ENCODE data around the gene FAM162A. TPM values are rescaled to one million over a fixed set of nuclear protein-coding genes. Genes with fewer than 3 reads are reported as not detected.
A peak's percentile ranks its signal among the peaks of the same experiment; 100 is the strongest.

Gene FAM162A
- total and polyA plus RNA-seq, 9 of the 15 experiments (the other 6 are each of a cell fraction or from before 2014, with no cell fraction given) = 37.5 to 211 (median 101) TPM

- Histone ChIP-seq H3K9me1 (ENCODE audit: control insufficient read depth, insufficient read depth, low read length) (no peaks in the 10 kb centered on the region), H3K4me3 (no peak overlapping the region), H3K27ac (ENCODE audit: extremely low read depth, low read depth, low read length) (no peak overlapping the region), H4K20me1 (replicated peaks; ENCODE audit: control insufficient read depth, insufficient read depth, low read length) (no peaks in the 10 kb centered on the region), H3K27me3 (ENCODE audit: control insufficient read depth in 2 of 2, insufficient read depth in 2 of 2, low read length in 2 of 2) (no peaks in the 10 kb centered on the region), H3K9me3 (replicated peaks; ENCODE audit: control insufficient read depth, insufficient read depth, low read depth, low read length) (no peaks in the 10 kb centered on the region), H3K4me1 (replicated peaks in 1 of 2; ENCODE audit: control insufficient read depth in 2 of 2, insufficient read depth in 2 of 2, low read length in 2 of 2) (no peaks in the 10 kb centered on the region), H3K79me2 (ENCODE audit: control insufficient read depth, insufficient read depth, low read length) (no peaks in the 10 kb centered on the region), H3K9ac (ENCODE audit: insufficient read depth in 1 of 2, low read depth in 2 of 2, low read length in 2 of 2) (no peak overlapping the region), H3K4me2 (ENCODE audit: insufficient read depth, low read length) (no peak overlapping the region), H2AFZ (ENCODE audit: low read depth, low read length) (no peak overlapping the region), H3K36me3 (ENCODE audit: control insufficient read depth, insufficient read depth, low read length) (peaks cover 78% of the 10 kb centered on the region; the same call in 2 of the 3 replicates)
- intact Hi-C loops (cut with micrococcal nuclease) = no loop called here
- ChIA-PET CTCF (ENCODE audit: low intra/inter-chr PET ratio) (no interaction called here), POLR2A (no interaction called here)
- WGBS (ENCODE audit: insufficient coverage, low coverage, missing lambda C conversion rate) = 96% methylated on average over 8 of the region's 9 CpGs
- no TSS peak for BruUV-seq (replicated peaks)
- FAIRE-seq = no peak
- no peak for ATAC-seq
- no peak for DNase-seq (ENCODE audit: extremely low read depth in 1 of 4, low spot score in 3 of 4)
- TF ChIP-seq CHAMP1 (IDR thresholded peaks at IDR 0.05) (peak; percentile 45; the same call in 1 of the 2 replicates), FOXA1 (IDR thresholded peaks at IDR 0.05; ENCODE audit: borderline replicate concordance) (no peak), NRF1 (conservative IDR thresholded peaks at IDR 0.05 in 1 of 2, IDR thresholded peaks at IDR 0.05 in 1 of 2) (no peak), ZBTB33 (CRISPR knock-in tag; IDR thresholded peaks at IDR 0.05) (peak; percentile 97), CBX3 (IDR thresholded peaks at IDR 0.05; ENCODE audit: borderline replicate concordance in 1 of 2, low read length in 2 of 2) (peak in 1 of 2 experiments; percentile 51; a peak in 1 of 3 replicates)
- in situ Hi-C loops (cut with MboI) = no loop called here
These were observed 52.0 kb downstream of the FAM162A start for GRCh38 chr3:122435950-122436349.

Measured in K562 (cell line).